Endometrial microvascular endothelial cells (primary cell): ENCODE data around the gene DOK1. TPM values are rescaled to one million over a fixed set of nuclear protein-coding genes. Genes with fewer than 3 reads are reported as not detected.

Source experiments
- in situ Hi-C: cut with HindIII; loops from 2 replicates; pipeline ENCODE4 v1.10.0; 2017; ENCODE audit warnings: low sequenced_read_pairs, low pct_unique_long_range_greater_than_20kb; ENCODE audit errors: inconsistent ontology term
- total RNA-seq: library from RNA; depleted of rRNA; stranded (reverse); fragments of >200 nt; gene quantifications from one replicate; pipeline ENCODE4 v1.2.3, GENCODE V29; 2015; ENCODE audit errors: inconsistent ontology term

DOK1 gene
- total RNA-seq, 1 donor from 2014 or later = 9.1 TPM

DNA sequence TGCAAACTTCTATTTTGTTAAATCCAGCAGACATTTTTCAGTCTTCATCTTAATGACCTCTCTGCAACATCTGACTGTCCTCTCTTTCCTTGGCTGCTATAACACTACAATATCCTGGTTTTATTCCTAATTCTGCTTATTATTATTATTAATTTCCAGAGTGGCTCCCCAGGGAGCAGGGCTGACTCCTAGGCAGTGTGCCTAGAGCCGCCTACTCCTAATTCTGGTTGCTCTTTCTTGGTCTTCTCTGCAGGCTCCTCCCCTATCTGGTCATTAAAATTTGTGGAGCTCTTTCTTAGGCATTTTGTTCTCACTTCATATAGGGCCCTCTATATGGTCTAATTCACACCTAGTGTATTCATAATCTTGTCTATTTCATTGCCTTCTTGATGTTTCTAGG lies 11.5 kb upstream of the DOK1 start:
- in situ Hi-C loops = no loop called here

- in situ Hi-C loops = no loop called here
These were observed 9.9 kb upstream of the DOK1 start for GRCh38 chr2:74544634-74545033.

DNA sequence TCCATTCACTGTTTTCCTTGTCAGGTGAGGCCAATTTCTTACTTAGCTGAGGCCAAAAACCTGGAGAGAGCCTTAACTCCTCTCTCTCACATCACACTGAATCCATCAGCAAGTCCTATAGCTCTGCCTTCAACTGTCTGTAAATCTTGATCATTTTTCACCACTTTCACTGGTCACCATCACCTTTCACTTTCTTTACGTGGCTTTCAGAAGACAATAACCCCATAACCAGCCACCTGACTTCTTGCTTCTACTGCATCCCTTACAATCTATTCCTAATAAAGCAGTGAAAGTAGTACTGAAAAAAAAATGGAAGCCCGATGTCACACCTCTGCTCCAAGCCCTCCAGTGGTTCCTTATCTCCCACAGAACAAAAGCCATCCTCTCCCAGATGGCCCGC lies 8.5 kb upstream of the DOK1 start:
- in situ Hi-C loops = no loop called here

- in situ Hi-C loops = no loop called here
These were observed 6.1 kb upstream of the DOK1 start for GRCh38 chr2:74548285-74548899.

GRCh38 chr2:74548900-74549826 lies 5.4 kb upstream of the DOK1 start:
- in situ Hi-C loops = no loop called here

- in situ Hi-C loops = no loop called here
These were observed 4.3 kb upstream of the DOK1 start for GRCh38 chr2:74550231-74550630.

- in situ Hi-C loops = no loop called here
These were observed 3.0 kb upstream of the DOK1 start for GRCh38 chr2:74551530-74551929.

DNA sequence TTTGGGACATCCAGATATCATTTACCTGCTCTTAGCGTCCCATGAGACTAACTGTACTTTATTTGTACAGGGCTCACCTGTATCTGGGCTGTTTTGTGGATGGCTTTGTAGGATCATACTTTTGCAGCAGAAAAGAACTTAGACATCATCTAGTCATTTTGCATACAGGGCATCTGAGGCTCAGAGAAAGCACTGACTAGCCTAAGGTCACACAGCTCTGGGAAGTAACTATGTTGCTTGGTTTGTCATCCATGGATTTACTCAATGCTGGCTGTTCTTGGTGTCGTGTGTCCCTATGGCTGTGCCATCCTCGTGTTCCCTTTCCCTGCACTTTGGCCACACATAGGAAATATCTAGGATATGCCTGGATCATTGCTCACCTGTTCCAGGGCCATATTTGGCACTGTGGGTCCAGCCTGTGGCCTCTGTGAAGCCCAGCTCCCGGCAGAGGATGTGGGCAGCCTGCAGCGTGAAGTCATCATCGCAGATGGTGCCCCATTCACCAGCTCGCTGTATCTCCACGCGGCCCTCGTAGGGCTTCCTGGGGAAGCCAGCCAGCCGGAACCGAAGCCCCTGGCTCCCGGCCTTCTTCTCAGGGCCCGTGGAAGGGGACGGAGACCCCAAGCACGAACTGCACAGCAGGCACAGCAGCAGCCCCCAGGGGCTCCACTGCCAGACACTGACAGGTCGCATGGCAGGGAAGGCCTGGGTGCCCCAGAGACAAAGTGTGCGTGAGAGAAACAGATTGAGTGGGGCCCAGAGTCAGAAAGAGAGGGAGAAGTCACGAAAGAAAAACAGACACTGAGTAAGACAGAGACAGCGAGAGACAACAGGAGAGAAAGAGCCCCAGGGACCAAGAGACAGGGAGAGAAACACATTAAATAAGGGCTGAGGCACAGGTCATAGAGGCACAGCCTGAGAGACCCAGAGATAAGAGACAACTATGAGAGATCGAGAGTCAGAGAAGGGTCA lies 2.3 kb upstream of the DOK1 start:
- in situ Hi-C loops = no loop called here

- in situ Hi-C loops = no loop called here
These were observed 1.4 kb upstream of the DOK1 start for GRCh38 chr2:74552914-74553811.

GRCh38 chr2:74554820-74555531 lies 456 bp downstream of the DOK1 start:
- in situ Hi-C loops = no loop called here

GRCh38 chr2:74555610-74556103 lies 1.1 kb downstream of the DOK1 start:
- in situ Hi-C loops = no loop called here

GRCh38 chr2:74556159-74556558 lies 1.6 kb downstream of the DOK1 start:
- in situ Hi-C loops = no loop called here

DNA sequence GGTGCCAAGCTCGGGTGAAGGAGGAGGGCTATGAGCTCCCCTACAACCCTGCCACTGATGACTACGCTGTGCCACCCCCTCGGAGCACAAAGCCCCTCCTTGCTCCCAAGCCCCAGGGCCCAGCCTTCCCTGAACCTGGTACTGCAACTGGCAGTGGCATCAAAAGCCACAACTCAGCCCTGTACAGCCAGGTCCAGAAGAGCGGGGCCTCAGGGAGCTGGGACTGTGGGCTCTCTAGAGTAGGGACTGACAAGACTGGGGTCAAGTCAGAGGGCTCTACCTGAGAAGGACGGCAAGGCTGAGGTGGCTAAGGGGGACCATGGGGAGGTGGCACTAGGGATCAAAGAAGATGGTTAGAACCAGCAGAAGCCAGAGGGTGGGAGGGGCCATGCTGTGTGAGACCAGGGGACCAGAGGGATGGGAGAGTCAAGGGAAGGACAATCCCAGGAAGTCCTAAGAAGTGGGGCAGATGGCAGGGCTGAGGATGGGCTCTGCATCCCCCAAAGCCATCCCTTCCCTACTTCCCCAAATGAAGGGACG lies 2.4 kb downstream of the DOK1 start:
- in situ Hi-C loops = no loop called here

DNA sequence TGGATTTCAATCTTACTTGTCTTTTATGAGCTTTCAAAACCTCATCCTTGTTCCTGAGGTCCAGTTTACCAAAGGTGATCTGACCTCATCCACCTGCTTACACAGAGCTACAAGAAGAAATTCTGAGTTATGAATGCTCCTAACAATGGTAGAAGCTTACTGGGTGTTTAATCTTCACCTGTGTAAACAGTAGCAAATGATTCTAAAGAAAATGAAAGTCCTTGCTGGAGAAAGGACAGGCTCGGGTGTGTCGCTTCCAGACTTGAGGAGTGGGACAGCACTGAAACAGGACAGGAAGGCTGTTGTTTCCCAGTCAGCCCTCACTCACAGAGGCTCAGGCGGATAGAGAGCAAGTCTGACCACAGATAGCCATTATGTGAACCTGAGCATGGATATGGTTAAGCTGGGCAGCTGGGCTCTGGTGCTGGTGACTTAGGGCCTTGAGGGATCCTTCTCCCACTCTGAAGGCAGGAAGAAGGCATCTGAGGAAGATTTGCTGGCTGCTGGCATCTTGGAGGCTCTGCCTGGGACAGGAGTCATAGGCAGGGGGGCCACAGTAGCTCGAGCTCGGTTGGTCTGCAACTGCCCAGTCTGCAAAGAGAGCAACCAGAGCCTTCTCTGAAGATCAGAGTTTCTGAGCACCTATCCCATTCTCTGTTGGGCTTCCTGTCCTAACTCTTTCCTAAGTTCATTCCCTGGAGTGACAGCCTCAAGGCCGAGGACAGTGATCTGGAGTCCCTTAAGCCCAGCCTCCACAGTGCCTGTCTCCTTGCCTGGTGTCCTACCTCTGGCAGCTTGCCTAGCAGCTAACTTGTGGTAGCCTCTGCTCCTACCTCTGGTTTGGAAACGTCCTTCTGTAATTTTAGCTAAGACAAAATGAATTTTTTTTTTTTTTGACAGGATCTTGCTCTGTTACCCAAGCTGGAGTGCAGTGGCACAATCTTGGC lies 4.0 kb downstream of the DOK1 start:
- in situ Hi-C loops = no loop called here

DNA sequence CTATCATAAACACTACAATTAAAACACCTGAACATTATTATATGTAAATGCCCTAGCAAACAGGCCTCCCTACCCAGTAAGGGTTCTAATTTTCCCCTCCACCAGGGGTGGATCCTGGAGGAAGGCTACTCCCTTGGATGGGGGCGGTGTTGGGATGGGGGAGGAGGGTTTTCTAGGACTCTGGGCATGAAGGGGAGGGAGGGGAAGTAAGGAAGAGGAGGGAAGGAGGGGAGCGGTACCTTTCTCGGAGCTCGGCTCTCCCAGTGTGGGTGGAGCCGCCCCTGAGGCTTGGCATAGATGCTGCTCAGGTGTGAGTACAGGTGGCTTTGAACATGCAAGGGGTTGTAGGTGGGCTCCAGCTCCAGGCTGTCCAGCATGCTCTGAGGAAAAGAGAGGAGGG lies 5.4 kb downstream of the DOK1 start:
- in situ Hi-C loops = no loop called here

- in situ Hi-C loops = no loop called here
These were observed 6.1 kb downstream of the DOK1 start for GRCh38 chr2:74560591-74560990.
